IMR-90 (cell line): Measurements from ENCODE around the gene FH. TPM values are rescaled to one million over a fixed set of nuclear protein-coding genes. Genes with fewer than 3 reads are reported as not detected.

ENCODE experiments used
- ATAC-seq: fragments of 200-7000 bp; cut with Tn5 transposase; 2 replicates; pipeline ENCODE4 v1.9.1; 2020; ENCODE audit warnings: low read depth, mild to moderate bottlenecking, moderate library complexity
- BruUV-seq: library from RNA; stranded (reverse); fragments of 400-500 nt; replicated peaks from 2 replicates; lab custom pipeline; 2021; lab: Mats Ljungman, UMichigan
- CTCF ChIA-PET: fragments of 300-600 bp; formaldehyde crosslinking; extraction: SDS; loops from one replicate; lab custom pipeline; 2021; ENCODE audit warnings: antibody characterized with exemption; lab: Yijun Ruan, JAX
- POLR2A ChIA-PET: fragments of 300-600 bp; sonication (Branson Sonifier 250); formaldehyde crosslinking; loops from one replicate; lab custom pipeline; 2022; ENCODE audit warnings: antibody characterized with exemption; ENCODE audit not compliant: unreplicated experiment; lab: Charles Lee
- DNase-seq: peaks from one replicate; pipeline ENCODE4 v3.0.0; 2013
- H2AFZ ChIP-seq: replicated peaks from 2 replicates; pipeline ENCODE3; 2013; ENCODE audit warnings: low read length, mild to moderate bottlenecking; ENCODE audit not compliant: poor library complexity
- H2AK5ac ChIP-seq: 2 replicates; pipeline ENCODE4 v1.6.1; 2013; ENCODE audit warnings: low read depth, low read length, inconsistent platforms
- H2AK9ac ChIP-seq: replicated peaks from 2 replicates; pipeline ENCODE3; 2013; ENCODE audit warnings: mild to moderate bottlenecking, low read depth, low read length, moderate library complexity; ENCODE audit not compliant: poor library complexity
- H2BK120ac ChIP-seq: 2 replicates; pipeline ENCODE4 v1.6.1; 2013; ENCODE audit warnings: low read depth, low read length, inconsistent platforms
- H2BK15ac ChIP-seq: 3 replicates; pipeline ENCODE4 v1.6.1; 2013; ENCODE audit warnings: low read depth, low read length, inconsistent platforms
- H2BK20ac ChIP-seq: 2 replicates; pipeline ENCODE4 v1.6.1; 2013; ENCODE audit warnings: low read depth, mild to moderate bottlenecking, inconsistent platforms, low read length, moderate library complexity
- H2BK5ac ChIP-seq: 2 replicates; pipeline ENCODE4 v1.6.1; 2013; ENCODE audit warnings: mild to moderate bottlenecking, low read depth, low read length, inconsistent platforms; ENCODE audit not compliant: poor library complexity, severe bottlenecking
- H3K14ac ChIP-seq: replicated peaks from 2 replicates; pipeline ENCODE4 v1.6.1; 2013; ENCODE audit warnings: low read depth, low read length, inconsistent platforms
- H3K18ac ChIP-seq: 2 replicates; pipeline ENCODE4 v1.6.1; 2013; ENCODE audit warnings: low read depth, low read length, control low read depth
- H3K23ac ChIP-seq: 2 replicates; pipeline ENCODE4 v1.6.1; 2013; ENCODE audit warnings: low read depth, low read length, inconsistent platforms
- H3K27ac ChIP-seq: 2 replicates; pipeline ENCODE4 v1.5.1; 2013; ENCODE audit warnings: mild to moderate bottlenecking, control low read depth, low read length; ENCODE audit not compliant: insufficient read depth
- H3K27me3 ChIP-seq: 2 replicates; pipeline ENCODE4 v1.6.1; 2013; ENCODE audit warnings: low read length; ENCODE audit not compliant: control insufficient read depth, insufficient read depth
- H3K36me3 ChIP-seq: 2 replicates; pipeline ENCODE4 v1.6.1; 2013; ENCODE audit warnings: low read length, mixed read lengths; ENCODE audit not compliant: control insufficient read depth, insufficient read depth
- H3K4ac ChIP-seq: 2 replicates; pipeline ENCODE4 v1.6.1; 2013; ENCODE audit warnings: low read depth, low read length, inconsistent platforms
- H3K4me1 ChIP-seq: 2 replicates; pipeline ENCODE4 v1.6.1; 2013; ENCODE audit warnings: low read length, mixed read lengths; ENCODE audit not compliant: control insufficient read depth, insufficient read depth
- H3K4me2 ChIP-seq: 2 replicates; pipeline ENCODE4 v1.6.1; 2013; ENCODE audit warnings: low read depth, mild to moderate bottlenecking, control low read depth, low read length, moderate library complexity
- H3K4me3 ChIP-seq: 2 replicates; pipeline ENCODE4 v1.5.1; 2013; ENCODE audit warnings: low read depth, mild to moderate bottlenecking, control low read depth, low read length, moderate library complexity; ENCODE audit not compliant: insufficient read depth
- H3K56ac ChIP-seq: 2 replicates; pipeline ENCODE4 v1.6.1; 2013; ENCODE audit warnings: low read length, inconsistent platforms; ENCODE audit not compliant: insufficient read depth; ENCODE audit errors: extremely low read depth
- H3K79me1 ChIP-seq, 2 experiments: 2 replicates each; pipeline ENCODE4 v1.6.1; 2013; ENCODE audit warnings: low read length in 2 of 2, inconsistent platforms in 1 of 2, low read depth in 1 of 2
- H3K9ac ChIP-seq: 2 replicates; pipeline ENCODE4 v1.6.1; 2013; ENCODE audit warnings: low read depth, low read length, control low read depth
- H3K9me1 ChIP-seq: 2 replicates; pipeline ENCODE4 v1.6.1; 2013; ENCODE audit warnings: low read length, inconsistent platforms; ENCODE audit not compliant: insufficient read depth
- H3K9me3 ChIP-seq: 2 replicates; pipeline ENCODE4 v1.6.1; 2013; ENCODE audit warnings: low read length; ENCODE audit not compliant: control insufficient read depth, insufficient read depth
- H4K20me1 ChIP-seq: 2 replicates; pipeline ENCODE4 v1.6.1; 2013; ENCODE audit warnings: low read length, inconsistent platforms; ENCODE audit not compliant: insufficient read depth
- H4K5ac ChIP-seq: 2 replicates; pipeline ENCODE4 v1.6.1; 2013; ENCODE audit warnings: mild to moderate bottlenecking, low read depth, low read length, control low read depth
- H4K8ac ChIP-seq, 2 experiments: 2 replicates each; pipeline ENCODE4 v1.6.1; 2013; ENCODE audit warnings: low read depth in 2 of 2, low read length in 2 of 2, control low read depth in 1 of 2, inconsistent platforms in 1 of 2
- H4K91ac ChIP-seq: 2 replicates; pipeline ENCODE4 v1.6.1; 2013; ENCODE audit warnings: low read depth, low read length, inconsistent platforms; ENCODE audit not compliant: insufficient read depth
- BHLHE40 ChIP-seq: fragments of 150-350 bp; IDR thresholded peaks from 2 replicates; pipeline ENCODE4 v1.6.1; 2016; ENCODE audit warnings: mild to moderate bottlenecking, low read depth, low read length
- CEBPB ChIP-seq: IDR thresholded peaks from 2 replicates; pipeline ENCODE4 v1.6.1; 2012; ENCODE audit warnings: low read depth, low read length, improper control_type of control experiment
- CHD1 ChIP-seq: IDR thresholded peaks from 2 replicates; pipeline ENCODE4 v1.6.1; 2012; ENCODE audit warnings: low read depth, low read length, improper control_type of control experiment
- CTCF ChIP-seq: conservative IDR thresholded peaks from 2 replicates; pipeline ENCODE4 v1.5.1; 2012; ENCODE audit warnings: mild to moderate bottlenecking, low read depth, low read length, improper control_type of control experiment
- FOS ChIP-seq: fragments of 150-350 bp; IDR thresholded peaks from 2 replicates; pipeline ENCODE4 v1.6.1; 2016; ENCODE audit warnings: low read depth, low read length
- MAFK ChIP-seq: IDR thresholded peaks from 2 replicates; pipeline ENCODE4 v1.6.1; 2012; ENCODE audit warnings: low read depth, low read length, improper control_type of control experiment
- MAZ ChIP-seq: IDR thresholded peaks from 2 replicates; pipeline ENCODE4 v1.6.1; 2012; ENCODE audit warnings: low read depth, mild to moderate bottlenecking, low read length, improper control_type of control experiment, moderate library complexity, borderline replicate concordance
- MXI1 ChIP-seq: IDR thresholded peaks from 2 replicates; pipeline ENCODE4 v1.6.1; 2012; ENCODE audit warnings: low read depth, mild to moderate bottlenecking, low read length, moderate library complexity, borderline replicate concordance
- POLR2A ChIP-seq: IDR thresholded peaks from 2 replicates; pipeline ENCODE4 v1.6.1; 2012; ENCODE audit warnings: mild to moderate bottlenecking, low read depth, low read length
- RAD21 ChIP-seq: IDR thresholded peaks from 2 replicates; pipeline ENCODE4 v1.6.1; 2012; ENCODE audit warnings: low read length, improper control_type of control experiment
- RCOR1 ChIP-seq: IDR thresholded peaks from 2 replicates; pipeline ENCODE4 v1.6.1; 2012; ENCODE audit warnings: mild to moderate bottlenecking, low read length, improper control_type of control experiment; ENCODE audit not compliant: insufficient replicate concordance
- RFX5 ChIP-seq: IDR thresholded peaks from 2 replicates; pipeline ENCODE4 v1.8.0; 2012; ENCODE audit warnings: low read depth, mild to moderate bottlenecking, low read length, moderate library complexity
- SMC3 ChIP-seq: fragments of 150-350 bp; IDR thresholded peaks from 2 replicates; pipeline ENCODE4 v1.6.1; 2016; ENCODE audit warnings: low read depth, mild to moderate bottlenecking, antibody characterized with exemption, low read length, moderate library complexity
- WGBS, 2 experiments: methylation state at CpG; one replicate each; pipeline versions ENCODE4 v1.1.5 to v1.1.7; 2013; ENCODE audit warnings: missing lambda C conversion rate in 2 of 2; ENCODE audit not compliant: insufficient read length in 1 of 2; ENCODE audit errors: extremely low coverage in 2 of 2; 5-methylcytosine and 5-hydroxymethylcytosine counted together
- dilution Hi-C: fragments of 300-500 bp; cut with HindIII; formaldehyde crosslinking; loops from one replicate; pipeline ENCODE4 v1.14.3; 2018; ENCODE audit warnings: low sequenced_read_pairs; ENCODE audit not compliant: unreplicated experiment
- in situ Hi-C: fragments of 300-500 bp; cut with MboI; formaldehyde crosslinking; loops from 3 replicates; pipeline ENCODE4 v1.14.3; 2019; ENCODE audit warnings: low sequenced_read_pairs, inconsistent platforms, mixed read lengths
- intact Hi-C: fragments of 100-400 bp; cut with micrococcal nuclease; formaldehyde crosslinking; loops from 2 replicates; pipeline ENCODE4 v1.10.0; 2022
- polyA plus RNA-seq, 3 experiments: library from polyadenylated mRNA; depleted of rRNA; stranded (reverse); fragments of >200 nt; gene quantifications; 2 replicates each; pipeline ENCODE4 v1.2.3, GENCODE V29; 2012; ENCODE audit warnings: low replicate concordance in 1 of 3
- total RNA-seq: library from RNA; depleted of rRNA; stranded (reverse); fragments of >200 nt; gene quantifications from 2 replicates; pipeline ENCODE4 v1.2.3, GENCODE V29; 2012
- TF ChIP-seq, protein P1 (sequence below): fragments of 150-350 bp; IDR thresholded peaks from 2 replicates; pipeline ENCODE4 v1.6.1; 2017; ENCODE audit warnings: mild to moderate bottlenecking, antibody characterized with exemption, low read length, low read depth
- TF ChIP-seq, protein P2 (sequence below): fragments of 150-350 bp; IDR thresholded peaks from 2 replicates; pipeline ENCODE4 v1.6.1; 2016; ENCODE audit warnings: low read depth, mild to moderate bottlenecking, low read length, moderate library complexity, borderline replicate concordance

FH gene
- total and polyA plus RNA-seq, 2 of the 4 experiments (the other 2 are of a cell fraction), result 75.5 to 78.7 TPM

DNA sequence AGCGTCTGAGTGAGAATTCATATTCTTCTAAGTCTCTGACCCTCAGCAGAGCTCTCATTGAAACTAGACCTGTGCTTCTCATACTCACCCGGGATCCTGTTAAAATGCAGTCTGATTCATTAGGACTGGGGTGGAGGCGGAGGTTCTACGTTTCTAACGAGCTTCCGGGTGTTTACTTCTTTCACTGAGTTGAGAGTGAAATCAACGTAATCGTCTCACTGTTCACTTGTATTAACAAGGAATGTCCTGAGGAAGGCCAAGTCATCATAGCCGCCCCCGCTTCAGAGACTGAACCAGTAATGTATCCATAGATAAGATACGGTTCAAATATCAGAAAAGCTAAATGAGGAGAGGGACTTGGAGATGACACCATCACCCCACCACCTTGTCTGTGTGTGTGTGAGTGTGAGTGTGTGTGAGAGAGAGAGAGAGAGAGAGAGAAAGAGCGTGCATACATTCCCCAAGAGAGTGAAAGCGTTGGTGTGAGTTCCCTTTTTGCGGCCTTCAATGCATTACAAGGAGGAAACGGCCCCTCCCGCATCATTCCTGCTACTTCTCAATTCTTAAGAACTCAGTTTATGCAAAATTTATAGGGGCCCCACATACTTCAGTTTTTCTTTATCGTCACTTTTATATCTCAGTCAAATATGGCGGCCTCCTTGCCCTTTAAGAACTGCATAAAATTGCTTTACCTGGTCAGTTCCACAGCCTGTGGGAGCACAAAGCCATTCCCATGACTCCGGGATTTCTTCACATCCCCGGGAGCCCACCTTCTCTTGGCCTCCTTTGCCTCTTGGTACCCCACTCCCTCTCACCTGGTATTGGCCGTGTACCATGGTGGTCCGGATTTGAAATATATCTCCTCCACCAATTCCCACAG, 32.4 kb upstream of the FH start:
- no peak overlapping the region for H2BK20ac ChIP-seq
- H3K36me3 ChIP-seq, result no peaks in the 10 kb centered on the region
- H4K5ac ChIP-seq, result no peak overlapping the region
- H3K79me1 ChIP-seq, result no peaks in the 10 kb centered on the region
- H3K4me2 ChIP-seq, result 0 out of 2 replicates have a peak overlapping the region, but pooled peaks have one; percentile 21
- H3K9me3 ChIP-seq, result no peaks in the 10 kb centered on the region
- H3K27ac ChIP-seq, result no peak overlapping the region
- H4K20me1 ChIP-seq, result no peaks in the 10 kb centered on the region
- ATAC-seq (peak; percentile 40), DNase-seq (peak; percentile 10)
- H3K4me1 ChIP-seq, result no peaks in the 10 kb centered on the region
- no peak overlapping the region for H4K8ac ChIP-seq
- no peak overlapping the region for H3K4ac ChIP-seq
- dilution Hi-C loops (no loop called here), in situ Hi-C loops (no loop called here), intact Hi-C loops (no loop called here)
- no peak overlapping the region for H2AK9ac ChIP-seq
- H2AFZ ChIP-seq, result no peak overlapping the region
- H3K9me1 ChIP-seq, result no peaks in the 10 kb centered on the region
- no TSS peak for BruUV-seq
- H2BK5ac ChIP-seq, result no peak overlapping the region
- H3K23ac ChIP-seq, result no peak overlapping the region
- CTCF ChIA-PET, result no interaction called here
- H2BK120ac ChIP-seq, result no peak overlapping the region
- no peaks in the 10 kb centered on the region; the same call in 1 of the 2 replicates for H3K27me3 ChIP-seq
- no peak overlapping the region for H3K4me3 ChIP-seq
- no peak overlapping the region for H4K91ac ChIP-seq
- H3K14ac ChIP-seq, result no peak overlapping the region
- POLR2A ChIA-PET, result no interaction called here
- no peak overlapping the region for H2AK5ac ChIP-seq
- no peak overlapping the region for H3K9ac ChIP-seq
- no peak overlapping the region for H3K18ac ChIP-seq
- 80% methylated on average over 13 of the region's 22 CpGs; no CpG with 5 or more reads in 1 of the 2 experiments for WGBS, 2 experiments
- no peak overlapping the region for H3K56ac ChIP-seq
- H2BK15ac ChIP-seq, result no peak overlapping the region
- TF ChIP-seq RAD21 (no peak), CEBPB (no peak), MXI1 (no peak), MAFK (no peak), RFX5 (no peak), FOS (no peak), MAZ (no peak), CHD1 (no peak), SMC3 (no peak), POLR2A (no peak), RCOR1 (no peak), BHLHE40 (no peak), CTCF (no peak)
- TF ChIP-seq, protein P1, sequence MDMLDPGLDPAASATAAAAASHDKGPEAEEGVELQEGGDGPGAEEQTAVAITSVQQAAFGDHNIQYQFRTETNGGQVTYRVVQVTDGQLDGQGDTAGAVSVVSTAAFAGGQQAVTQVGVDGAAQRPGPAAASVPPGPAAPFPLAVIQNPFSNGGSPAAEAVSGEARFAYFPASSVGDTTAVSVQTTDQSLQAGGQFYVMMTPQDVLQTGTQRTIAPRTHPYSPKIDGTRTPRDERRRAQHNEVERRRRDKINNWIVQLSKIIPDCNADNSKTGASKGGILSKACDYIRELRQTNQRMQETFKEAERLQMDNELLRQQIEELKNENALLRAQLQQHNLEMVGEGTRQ, result no peak
- TF ChIP-seq, protein P2, sequence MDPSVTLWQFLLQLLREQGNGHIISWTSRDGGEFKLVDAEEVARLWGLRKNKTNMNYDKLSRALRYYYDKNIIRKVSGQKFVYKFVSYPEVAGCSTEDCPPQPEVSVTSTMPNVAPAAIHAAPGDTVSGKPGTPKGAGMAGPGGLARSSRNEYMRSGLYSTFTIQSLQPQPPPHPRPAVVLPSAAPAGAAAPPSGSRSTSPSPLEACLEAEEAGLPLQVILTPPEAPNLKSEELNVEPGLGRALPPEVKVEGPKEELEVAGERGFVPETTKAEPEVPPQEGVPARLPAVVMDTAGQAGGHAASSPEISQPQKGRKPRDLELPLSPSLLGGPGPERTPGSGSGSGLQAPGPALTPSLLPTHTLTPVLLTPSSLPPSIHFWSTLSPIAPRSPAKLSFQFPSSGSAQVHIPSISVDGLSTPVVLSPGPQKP, result no peak
